ENCODE measurements around the gene RBPJL. TPM values are rescaled to one million over a fixed set of nuclear protein-coding genes. Genes with fewer than 3 reads are reported as not detected.

Gene RBPJL
- total and polyA plus RNA-seq, 4 donors, result not detected

- no peak for TF ChIP-seq ZBTB33 (IDR thresholded peaks at IDR 0.05)
Observed at GRCh38 chr20:45294659-45295058, 12.0 kb upstream of the RBPJL start (continued).

- TF ChIP-seq NR2F2 (IDR thresholded peaks at IDR 0.05) (no peak), JUND (IDR thresholded peaks at IDR 0.05) (no peak), ATF3 (IDR thresholded peaks at IDR 0.05) (no peak), SP1 (IDR thresholded peaks at IDR 0.05) (no peak), RAD21 (IDR thresholded peaks at IDR 0.05) (no peak), RXRA (IDR thresholded peaks at IDR 0.05) (no peak), REST (IDR thresholded peaks at IDR 0.05) (no peak), HNF4A (conservative IDR thresholded peaks at IDR 0.05) (no peak), GABPA (IDR thresholded peaks at IDR 0.05 in 1 of 2, conservative IDR thresholded peaks at IDR 0.05 in 1 of 2) (no peak), ZBTB33 (IDR thresholded peaks at IDR 0.05) (no peak), TAF1 (conservative IDR thresholded peaks at IDR 0.05) (no peak), HNF4G (IDR thresholded peaks at IDR 0.05) (no peak), EGR1 (IDR thresholded peaks at IDR 0.05; ENCODE audit: low read depth in 2 of 2) (no peak), FOXA2 (IDR thresholded peaks at IDR 0.05) (no peak), FOXA1 (IDR thresholded peaks at IDR 0.05) (no peak)
- no peak overlapping the region for H3K9ac ChIP-seq (ENCODE audit: low read depth in 1 of 2, low read length in 2 of 2)
- H3K4me1 ChIP-seq (ENCODE audit: control insufficient read depth in 4 of 4, insufficient read depth in 4 of 4, low read length in 3 of 4), result peaks cover 0 to 10% (median 6%) of the 10 kb centered on the region in 4 donors
- DNase-seq (ENCODE audit: low spot score), result no peak
- H3K27me3 ChIP-seq (ENCODE audit: control insufficient read depth in 4 of 4, insufficient read depth in 4 of 4, low read length in 3 of 4), result no peaks in the 10 kb centered on the region
- WGBS, result 88% methylated on average over 52 of the region's 52 CpGs
- H3K9me3 ChIP-seq (ENCODE audit: control insufficient read depth in 4 of 4, low read length in 3 of 4), result no peaks in the 10 kb centered on the region
- no peaks in the 10 kb centered on the region for H3K36me3 ChIP-seq (ENCODE audit: control insufficient read depth in 4 of 4, insufficient read depth in 3 of 4, low read depth in 1 of 4, low read length in 3 of 4)
- no peak overlapping the region for H3K27ac ChIP-seq (ENCODE audit: low read depth in 1 of 2, low read length in 2 of 2)
- no peak overlapping the region for H3K4me3 ChIP-seq (ENCODE audit: low read depth in 1 of 3, low read length in 3 of 3)
Observed at GRCh38 chr20:45297786-45298497, 8.7 kb upstream of the RBPJL start.
